Testis (tissue), 3 donors: ENCODE results near the gene NOS3. TPM values are rescaled to one million over a fixed set of nuclear protein-coding genes. Genes with fewer than 3 reads are reported as not detected.

Experiments
- DNase-seq: peaks from one replicate; pipeline ENCODE4 v3.0.0-alpha.2; 2019
- H3K27ac ChIP-seq, 2 donors: fragments of 200-600 bp; sonication (generic); one replicate each; pipeline ENCODE4 v1.5.1; 2019
- H3K27me3 ChIP-seq: fragments of 200-600 bp; sonication (generic); one replicate; pipeline ENCODE4 v1.5.1; 2019
- H3K36me3 ChIP-seq: fragments of 200-600 bp; sonication (generic); one replicate; pipeline ENCODE4 v1.5.1; 2017; ENCODE audit warnings: low read depth; ENCODE audit errors: missing control alignments
- H3K4me1 ChIP-seq: fragments of 200-600 bp; sonication (generic); one replicate; pipeline ENCODE4 v1.5.1; 2019
- H3K4me3 ChIP-seq, 2 donors: fragments of 200-600 bp; sonication (generic); one replicate each; pipeline ENCODE4 v1.5.1; 2017 to 2019
- H3K9me3 ChIP-seq: fragments of 200-600 bp; sonication (generic); one replicate; pipeline ENCODE4 v1.5.1; 2017
- CTCF ChIP-seq, 3 experiments: fragments of 450-650 bp in 2 of 3; fragments of 200-600 bp in 1 of 3; sonication (generic) in 1 of 3; IDR thresholded peaks; one replicate each; pipeline ENCODE4 v1.5.1; 2016 to 2019; ENCODE audit warnings: antibody characterized with exemption in 3 of 3, mild to moderate bottlenecking in 2 of 3, moderate library complexity in 1 of 3
- POLR2A ChIP-seq: fragments of 450-650 bp; IDR thresholded peaks from one replicate; pipeline ENCODE4 v1.6.1; 2017; ENCODE audit warnings: antibody characterized with exemption, mild to moderate bottlenecking, moderate library complexity
- WGBS, 2 donors: methylation state at CpG; one replicate each; pipeline ENCODE4 v1.1.5; 2018; 5-methylcytosine and 5-hydroxymethylcytosine counted together
- intact Hi-C: fragments of 100-400 bp; cut with DNase I; formaldehyde crosslinking; loops from one replicate; pipeline ENCODE4 v1.15.1; 2023; ENCODE audit warnings: low total_unique reads
- polyA plus RNA-seq: library from polyadenylated mRNA; stranded (reverse); fragments of 350-450 nt; fragmentation: Illumina TruSeq; extraction: RNeasy Lipid Tissue Mini Kit (QIAGEN cat#74804); gene quantifications from one replicate; pipeline ENCODE4 v1.2.3, GENCODE V29; 2014; ENCODE audit warnings: low read depth, low replicate concordance; ENCODE audit not compliant: insufficient read depth
- total RNA-seq, 2 donors: library from RNA; depleted of rRNA; stranded (reverse); fragments of >200 nt; gene quantifications; one replicate each; pipeline ENCODE4 v1.2.3, GENCODE V29; 2016

Gene NOS3
- total and polyA plus RNA-seq, 3 donors from 2014 or later, result 19.5 to 36.6 (median 25.0) TPM

GRCh38 chr7:150997075-150997511, 6.3 kb downstream of the NOS3 start:
- WGBS, 2 donors, result 81% methylated on average over 7 to 8 of the region's 8 CpGs

GRCh38 chr7:150997817-150998216, 7.0 kb downstream of the NOS3 start:
- H3K36me3 ChIP-seq, result no peaks in the 10 kb centered on the region
- intact Hi-C loops, result no loop called here
- WGBS, 2 donors, result 92 to 94% methylated on average over 3 to 5 of the region's 5 CpGs

More at GRCh38 chr7:150997075-150997511, 6.3 kb downstream of the NOS3 start:
- Histone ChIP-seq H3K4me1 (peaks cover 8% of the 10 kb centered on the region), H3K27ac (no peak overlapping the region), H3K9me3 (no peaks in the 10 kb centered on the region), H3K27me3 (no peaks in the 10 kb centered on the region), H3K36me3 (no peaks in the 10 kb centered on the region), H3K4me3 (no peak overlapping the region)
- intact Hi-C loops, result no loop called here
- no peak for DNase-seq
- TF ChIP-seq POLR2A (no peak), CTCF (IDR thresholded peaks at IDR 0.05) (no peak)

GRCh38 chr7:150998341-150998740, 7.5 kb downstream of the NOS3 start:
- no peak for DNase-seq
- no peak for TF ChIP-seq POLR2A
- TF ChIP-seq CTCF (IDR thresholded peaks at IDR 0.05), result no peak
- intact Hi-C loops, result no loop called here
- no peaks in the 10 kb centered on the region for H3K9me3 ChIP-seq
- H3K27ac ChIP-seq, result no peak overlapping the region
- H3K27me3 ChIP-seq, result no peaks in the 10 kb centered on the region
- WGBS, 2 donors, result 96% methylated on average over 15 to 20 of the region's 20 CpGs
- H3K4me3 ChIP-seq, result no peak overlapping the region
- peaks cover 8% of the 10 kb centered on the region for H3K4me1 ChIP-seq
- H3K36me3 ChIP-seq, result no peaks in the 10 kb centered on the region

More at GRCh38 chr7:150997817-150998216, 7.0 kb downstream of the NOS3 start:
- TF ChIP-seq CTCF (IDR thresholded peaks at IDR 0.05), result no peak
- TF ChIP-seq POLR2A, result no peak
- H3K9me3 ChIP-seq, result no peaks in the 10 kb centered on the region
- no peak overlapping the region for H3K27ac ChIP-seq
- H3K27me3 ChIP-seq, result no peaks in the 10 kb centered on the region
- no peak overlapping the region for H3K4me3 ChIP-seq
- DNase-seq, result no peak
- peaks cover 8% of the 10 kb centered on the region for H3K4me1 ChIP-seq

GRCh38 chr7:150999001-150999400, 8.2 kb downstream of the NOS3 start:
- Histone ChIP-seq H3K9me3 (no peaks in the 10 kb centered on the region), H3K27ac (no peak overlapping the region), H3K27me3 (no peaks in the 10 kb centered on the region), H3K4me3 (no peak overlapping the region), H3K36me3 (no peaks in the 10 kb centered on the region), H3K4me1 (peaks cover 8% of the 10 kb centered on the region)
- no peak for TF ChIP-seq POLR2A
- no peak for TF ChIP-seq CTCF (IDR thresholded peaks at IDR 0.05)
- no peak for DNase-seq
- WGBS, 2 donors, result 94% methylated on average over 3 to 12 of the region's 12 CpGs
- intact Hi-C loops, result no loop called here

GRCh38 chr7:150999497-151000230, 8.8 kb downstream of the NOS3 start:
- Histone ChIP-seq H3K4me3 (no peak overlapping the region), H3K36me3 (no peaks in the 10 kb centered on the region), H3K27me3 (no peaks in the 10 kb centered on the region), H3K4me1 (peaks cover 8% of the 10 kb centered on the region), H3K9me3 (no peaks in the 10 kb centered on the region), H3K27ac (no peak overlapping the region)
- no peak for DNase-seq
- intact Hi-C loops, result no loop called here
- TF ChIP-seq POLR2A, result no peak
- no peak for TF ChIP-seq CTCF (IDR thresholded peaks at IDR 0.05)
- 85 to 95% methylated on average over 5 of the region's 5 CpGs for WGBS, 2 donors
